Loucy (cell line): ENCODE measurements around the gene CAPNS1.

Experiments used
- H2AFZ ChIP-seq: fragments of 200-600 bp; sonication (generic); 2 replicates; pipeline ENCODE4 v1.6.0; 2016; ENCODE audit warnings: antibody characterized with exemption, mild to moderate bottlenecking, low read length, moderate library complexity
- H3F3A ChIP-seq: fragments of 200-600 bp; 2 replicates; pipeline ENCODE4 v1.6.0; 2016; ENCODE audit warnings: antibody characterized with exemption, low read depth, mild to moderate bottlenecking
- H3K27me3 ChIP-seq: fragments of 200-600 bp; sonication (generic); 2 replicates; pipeline ENCODE4 v1.6.1; 2014; ENCODE audit warnings: low read length, mild to moderate bottlenecking; ENCODE audit not compliant: insufficient read depth, poor library complexity, severe bottlenecking
- H3K36me3 ChIP-seq: fragments of 200-600 bp; sonication (generic); 2 replicates; pipeline ENCODE4 v1.6.1; 2016; ENCODE audit warnings: low read length; ENCODE audit not compliant: insufficient read depth
- H3K4me1 ChIP-seq: fragments of 200-600 bp; sonication (generic); 2 replicates; pipeline ENCODE4 v1.5.1; 2014; ENCODE audit warnings: low read length, mild to moderate bottlenecking; ENCODE audit not compliant: insufficient read depth, poor library complexity, severe bottlenecking
- H3K4me2 ChIP-seq: fragments of 200-600 bp; sonication (generic); 2 replicates; pipeline ENCODE4 v1.6.0; 2014; ENCODE audit warnings: antibody characterized with exemption, low read length, low read depth, mild to moderate bottlenecking; ENCODE audit not compliant: poor library complexity, severe bottlenecking
- H3K4me3 ChIP-seq: fragments of 200-600 bp; sonication (generic); 2 replicates; pipeline ENCODE4 v1.5.1; 2014; ENCODE audit warnings: low read length, mild to moderate bottlenecking, mixed read lengths; ENCODE audit not compliant: poor library complexity, severe bottlenecking
- H3K79me2 ChIP-seq: fragments of 200-600 bp; sonication (generic); 2 replicates; pipeline ENCODE4 v1.6.1; 2014; ENCODE audit warnings: low read length; ENCODE audit not compliant: insufficient read depth
- H3K9ac ChIP-seq: fragments of 200-600 bp; sonication (generic); 2 replicates; pipeline ENCODE4 v1.6.0; 2014; ENCODE audit warnings: mild to moderate bottlenecking, low read depth, low read length, moderate library complexity; ENCODE audit not compliant: poor library complexity, severe bottlenecking
- H3K9me2 ChIP-seq: fragments of 200-600 bp; sonication (generic); replicated peaks from 2 replicates; pipeline ENCODE4 v1.6.1; 2016; ENCODE audit warnings: low read depth, low read length, mixed read lengths
- H3K9me3 ChIP-seq: fragments of 200-600 bp; sonication (generic); 2 replicates; pipeline ENCODE4 v1.6.1; 2014; ENCODE audit warnings: mild to moderate bottlenecking, antibody characterized with exemption, low read length, low read depth; ENCODE audit not compliant: insufficient read depth
- H4K20me1 ChIP-seq: fragments of 200-600 bp; sonication (generic); 2 replicates; pipeline ENCODE4 v1.6.0; 2014; ENCODE audit warnings: antibody characterized with exemption, low read length, mild to moderate bottlenecking; ENCODE audit not compliant: insufficient read depth, poor library complexity, severe bottlenecking
- EZH2phosphoT487 ChIP-seq: fragments of 200-600 bp; IDR thresholded peaks from 2 replicates; pipeline ENCODE4 v1.6.1; 2018; ENCODE audit warnings: antibody characterized with exemption, mild to moderate bottlenecking, moderate library complexity, borderline replicate concordance
- TF ChIP-seq, protein P1 (sequence below): fragments of 200-600 bp; sonication (generic); conservative IDR thresholded peaks from 2 replicates; pipeline ENCODE4 v1.5.1; 2014; ENCODE audit warnings: mild to moderate bottlenecking, antibody characterized with exemption, low read length

The CAPNS1 gene

DNA sequence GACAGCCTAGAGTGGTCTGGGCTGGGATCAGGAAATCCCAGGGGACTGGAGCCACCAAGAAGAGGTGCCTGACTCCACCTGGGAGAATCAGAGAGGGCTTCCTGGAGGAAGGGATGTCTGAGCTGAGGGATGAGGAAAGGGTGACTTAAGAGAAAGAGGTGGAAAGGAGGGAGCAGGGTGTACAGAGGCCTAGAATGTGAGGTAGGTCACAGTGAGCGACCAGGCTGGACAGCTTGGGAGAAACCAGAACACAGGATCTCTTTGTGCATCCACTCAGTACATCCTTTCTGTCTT lies 23.6 kb upstream of the CAPNS1 start:
- Histone ChIP-seq H2AFZ (no peak overlapping the region), H3K4me1 (peaks cover 21% of the 10 kb centered on the region), H3K36me3 (no peaks in the 10 kb centered on the region), H3F3A (no peaks in the 10 kb centered on the region), H3K4me2 (peak overlapping the region; percentile 97), H3K9me2 (no peaks in the 10 kb centered on the region), H3K79me2 (peaks cover 40% of the 10 kb centered on the region), H3K9ac (peak overlapping the region; percentile 79), H3K27me3 (no peaks in the 10 kb centered on the region), H4K20me1 (peaks cover 11% of the 10 kb centered on the region), H3K4me3 (peak overlapping the region; percentile 90), H3K9me3 (no peaks in the 10 kb centered on the region)
- TF ChIP-seq EZH2phosphoT487 = no peak
- TF ChIP-seq, protein P1, sequence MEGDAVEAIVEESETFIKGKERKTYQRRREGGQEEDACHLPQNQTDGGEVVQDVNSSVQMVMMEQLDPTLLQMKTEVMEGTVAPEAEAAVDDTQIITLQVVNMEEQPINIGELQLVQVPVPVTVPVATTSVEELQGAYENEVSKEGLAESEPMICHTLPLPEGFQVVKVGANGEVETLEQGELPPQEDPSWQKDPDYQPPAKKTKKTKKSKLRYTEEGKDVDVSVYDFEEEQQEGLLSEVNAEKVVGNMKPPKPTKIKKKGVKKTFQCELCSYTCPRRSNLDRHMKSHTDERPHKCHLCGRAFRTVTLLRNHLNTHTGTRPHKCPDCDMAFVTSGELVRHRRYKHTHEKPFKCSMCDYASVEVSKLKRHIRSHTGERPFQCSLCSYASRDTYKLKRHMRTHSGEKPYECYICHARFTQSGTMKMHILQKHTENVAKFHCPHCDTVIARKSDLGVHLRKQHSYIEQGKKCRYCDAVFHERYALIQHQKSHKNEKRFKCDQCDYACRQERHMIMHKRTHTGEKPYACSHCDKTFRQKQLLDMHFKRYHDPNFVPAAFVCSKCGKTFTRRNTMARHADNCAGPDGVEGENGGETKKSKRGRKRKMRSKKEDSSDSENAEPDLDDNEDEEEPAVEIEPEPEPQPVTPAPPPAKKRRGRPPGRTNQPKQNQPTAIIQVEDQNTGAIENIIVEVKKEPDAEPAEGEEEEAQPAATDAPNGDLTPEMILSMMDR = no peak

DNA sequence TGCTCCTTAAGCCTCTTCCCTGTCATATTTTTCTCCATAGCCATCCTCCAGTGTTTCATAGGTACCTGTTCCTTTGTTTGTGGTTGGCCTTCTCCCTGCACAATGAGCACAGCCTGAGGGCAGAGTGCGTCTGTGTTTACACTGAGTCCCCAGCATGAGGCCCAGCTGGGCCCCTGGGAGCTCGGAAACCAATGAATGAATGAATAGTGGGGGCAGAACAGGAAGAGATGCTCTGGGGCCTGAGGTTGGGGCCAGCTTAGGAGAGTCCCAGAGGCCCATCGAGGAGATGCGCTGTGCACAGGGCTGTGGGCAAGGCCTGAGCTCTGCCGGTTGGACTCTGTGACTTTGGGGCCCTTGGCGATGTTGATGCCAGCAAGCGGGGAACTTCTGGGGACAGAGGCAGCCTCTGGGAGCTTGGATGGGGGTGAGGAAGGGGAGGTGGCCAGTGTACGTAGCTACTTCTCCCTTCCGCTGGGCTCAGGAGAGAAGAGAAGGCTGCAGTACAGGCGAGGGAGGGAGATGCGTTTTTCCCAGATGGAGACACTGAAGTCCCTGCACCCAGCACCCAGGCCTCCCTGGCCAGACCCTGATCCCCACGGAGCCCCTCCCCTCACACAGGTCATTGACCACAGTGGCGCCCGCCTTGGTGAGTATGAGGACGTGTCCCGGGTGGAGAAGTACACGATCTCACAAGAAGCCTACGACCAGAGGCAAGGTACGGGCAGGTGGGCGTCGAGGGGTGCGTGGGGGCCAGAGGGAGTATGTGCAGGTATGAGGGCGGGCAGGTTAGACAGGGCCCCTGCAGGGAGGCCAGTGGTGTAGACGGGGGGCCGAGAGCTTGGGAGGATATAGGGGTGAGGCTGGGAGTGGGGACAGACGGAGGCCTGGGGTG lies 19.5 kb upstream of the CAPNS1 start:
- H3K9ac ChIP-seq = no peak overlapping the region
- H3K79me2 ChIP-seq = peaks cover 20% of the 10 kb centered on the region
- peaks cover 2% of the 10 kb centered on the region; the same call in 1 of the 2 replicates for H3K36me3 ChIP-seq
- peaks cover 7% of the 10 kb centered on the region for H4K20me1 ChIP-seq
- no peak for TF ChIP-seq EZH2phosphoT487
- TF ChIP-seq, protein P1 = no peak
- no peak overlapping the region for H2AFZ ChIP-seq
- peaks cover 14% of the 10 kb centered on the region for H3K4me1 ChIP-seq
- H3K27me3 ChIP-seq = no peaks in the 10 kb centered on the region
- no peak overlapping the region for H3K4me3 ChIP-seq
- H3F3A ChIP-seq = no peaks in the 10 kb centered on the region
- no peaks in the 10 kb centered on the region for H3K9me2 ChIP-seq
- no peaks in the 10 kb centered on the region for H3K9me3 ChIP-seq
- H3K4me2 ChIP-seq = peak overlapping the region; percentile 18

DNA sequence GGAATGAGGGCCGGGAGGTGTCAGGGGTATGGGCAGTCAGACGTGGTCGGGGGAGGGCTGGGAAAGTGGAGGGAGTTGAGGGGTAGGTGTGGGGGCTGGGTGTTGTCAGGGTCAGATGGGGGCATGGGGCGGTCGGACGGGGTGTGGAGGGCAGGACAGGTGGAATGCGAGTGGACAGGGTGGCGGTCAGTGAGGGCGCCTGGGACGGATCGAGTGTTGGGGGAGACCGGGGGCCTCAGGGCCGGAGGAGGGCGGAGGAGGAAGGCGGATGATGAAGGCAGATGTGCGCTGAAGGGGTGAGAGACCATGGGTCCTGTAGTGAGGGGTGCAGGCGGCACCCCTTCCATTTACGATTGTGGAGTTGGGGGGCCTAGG lies 18.9 kb upstream of the CAPNS1 start:
- no peaks in the 10 kb centered on the region for H3K27me3 ChIP-seq
- H3F3A ChIP-seq = no peaks in the 10 kb centered on the region
- TF ChIP-seq EZH2phosphoT487 = no peak
- TF ChIP-seq, protein P1 = no peak
- H2AFZ ChIP-seq = no peak overlapping the region
- peaks cover 8% of the 10 kb centered on the region; the same call in 1 of the 2 replicates for H3K36me3 ChIP-seq
- H3K4me2 ChIP-seq = no peak overlapping the region
- no peak overlapping the region for H3K4me3 ChIP-seq
- H3K4me1 ChIP-seq = peaks cover 12% of the 10 kb centered on the region
- peaks cover 4% of the 10 kb centered on the region for H4K20me1 ChIP-seq
- no peaks in the 10 kb centered on the region for H3K9me2 ChIP-seq
- H3K79me2 ChIP-seq = peaks cover 17% of the 10 kb centered on the region
- H3K9ac ChIP-seq = no peak overlapping the region
- H3K9me3 ChIP-seq = no peaks in the 10 kb centered on the region
